Keratinocyte (primary cell): Measurements from ENCODE around the gene HRC. TPM values are rescaled to one million over a fixed set of nuclear protein-coding genes. Genes with fewer than 3 reads are reported as not detected.
A peak's percentile ranks its signal among the peaks of the same experiment; 100 is the strongest.

Experiments used
- DNase-seq: peaks from one replicate; pipeline ENCODE4 v3.0.0-alpha.2; 2011; ENCODE audit warnings: low read depth, missing footprints, low spot score
- FAIRE-seq: peaks from 2 replicates; lab custom pipeline; 2011; peaks lifted over from hg19 to GRCh38; lab: Jason Lieb, UNC
- H2AFZ ChIP-seq: 2 replicates; pipeline ENCODE4 v1.6.0; 2012; ENCODE audit warnings: low read length, control low read depth, inconsistent platforms; ENCODE audit not compliant: control insufficient read depth
- H3K27ac ChIP-seq: 2 replicates; pipeline ENCODE4 v1.5.1; 2011; ENCODE audit warnings: low read length; ENCODE audit not compliant: control insufficient read depth, insufficient read depth
- H3K27me3 ChIP-seq: 3 replicates; pipeline ENCODE4 v1.6.0; 2011; ENCODE audit warnings: low read length; ENCODE audit not compliant: control insufficient read depth, insufficient read depth; ENCODE audit errors: extremely low read depth
- H3K36me3 ChIP-seq, 2 experiments: 2 replicates in 1 of 2; 3 replicates in 1 of 2; pipeline ENCODE4 v1.5.1; 2011; ENCODE audit warnings: low read length in 2 of 2, mild to moderate bottlenecking in 1 of 2; ENCODE audit not compliant: control insufficient read depth in 2 of 2, insufficient read depth in 2 of 2; ENCODE audit errors: extremely low read depth in 1 of 2
- H3K4me1 ChIP-seq: 3 replicates; pipeline ENCODE4 v1.5.1; 2011; ENCODE audit warnings: low read length; ENCODE audit not compliant: control insufficient read depth, insufficient read depth; ENCODE audit errors: extremely low read depth
- H3K4me2 ChIP-seq: 3 replicates; pipeline ENCODE4 v1.6.0; 2011; ENCODE audit warnings: low read depth, low read length; ENCODE audit not compliant: control insufficient read depth, insufficient read depth; ENCODE audit errors: extremely low read depth
- H3K4me3 ChIP-seq, 3 experiments: fragments of 200-600 bp in 1 of 3; sonication (generic) in 1 of 3; 2 replicates in 2 of 3; 3 replicates in 1 of 3; pipeline ENCODE4 v1.5.1; 2011 to 2016; ENCODE audit warnings: low read length in 3 of 3, mild to moderate bottlenecking in 3 of 3, control low read depth in 2 of 3, inconsistent platforms in 1 of 3, low read depth in 1 of 3, mixed read lengths in 1 of 3, mixed run types in 1 of 3, moderate library complexity in 1 of 3; ENCODE audit not compliant: control insufficient read depth in 2 of 3, insufficient read depth in 2 of 3; ENCODE audit errors: extremely low read depth in 1 of 3
- H3K79me2 ChIP-seq: 2 replicates; pipeline ENCODE4 v1.6.0; 2012; ENCODE audit warnings: low read length; ENCODE audit not compliant: control insufficient read depth, insufficient read depth
- H3K9ac ChIP-seq: 3 replicates; pipeline ENCODE4 v1.6.0; 2011; ENCODE audit warnings: low read length; ENCODE audit not compliant: control insufficient read depth, insufficient read depth; ENCODE audit errors: extremely low read depth
- H3K9me1 ChIP-seq: 3 replicates; pipeline ENCODE4 v1.6.0; 2011; ENCODE audit warnings: low read length; ENCODE audit not compliant: control insufficient read depth, insufficient read depth; ENCODE audit errors: extremely low read depth
- H3K9me3 ChIP-seq: 2 replicates; pipeline ENCODE4 v1.5.1; 2012; ENCODE audit warnings: low read depth, low read length; ENCODE audit not compliant: control insufficient read depth
- H4K20me1 ChIP-seq: 3 replicates; pipeline ENCODE4 v1.6.0; 2011; ENCODE audit warnings: low read length; ENCODE audit not compliant: control insufficient read depth, insufficient read depth; ENCODE audit errors: extremely low read depth
- EZH2 ChIP-seq: IDR thresholded peaks from one replicate; pipeline ENCODE4 v1.6.1; 2012; ENCODE audit warnings: inconsistent platforms, mild to moderate bottlenecking, low read length, moderate library complexity
- dilution Hi-C: fragments of 300-500 bp; cut with MboI; formaldehyde crosslinking; loops from one replicate; pipeline ENCODE4 v1.7.0; 2020; ENCODE audit warnings: low sequenced_read_pairs; ENCODE audit not compliant: extremely low pct_ligation_motif_present
- polyA plus RNA-seq, 5 experiments: library from polyadenylated mRNA; depleted of rRNA in 3 of 5; stranded (reverse) in 3 of 5; stranded (forward) in 1 of 5; unstranded in 1 of 5; fragments of >200 nt; gene quantifications; 1 replicate in 1 of 5; 2 replicates in 3 of 5; 3 replicates in 1 of 5; pipeline versions ENCODE4 v1.2.1 to v1.2.3, GENCODE V29; 2011 to 2012; ENCODE audit warnings: missing spikeins in 2 of 5, low read depth in 1 of 5, low replicate concordance in 1 of 5
- TF ChIP-seq, protein P1 (sequence below), 3 experiments: IDR thresholded peaks in 1 of 3; conservative IDR thresholded peaks in 1 of 3; optimal IDR thresholded peaks in 1 of 3; 2 replicates in 2 of 3; 3 replicates in 1 of 3; pipeline versions ENCODE3 to v1.5.1; 2011; ENCODE audit warnings: low read length in 3 of 3, mild to moderate bottlenecking in 3 of 3, moderate library complexity in 2 of 3, control low read depth in 1 of 3, inconsistent platforms in 1 of 3; ENCODE audit not compliant: insufficient read depth in 2 of 3; ENCODE audit errors: extremely low read depth in 1 of 3

The HRC gene
- polyA plus RNA-seq, 1 donor (not counting 4 experiments of a cell fraction or from before 2014, with no cell fraction given), result 0.08 TPM

DNA sequence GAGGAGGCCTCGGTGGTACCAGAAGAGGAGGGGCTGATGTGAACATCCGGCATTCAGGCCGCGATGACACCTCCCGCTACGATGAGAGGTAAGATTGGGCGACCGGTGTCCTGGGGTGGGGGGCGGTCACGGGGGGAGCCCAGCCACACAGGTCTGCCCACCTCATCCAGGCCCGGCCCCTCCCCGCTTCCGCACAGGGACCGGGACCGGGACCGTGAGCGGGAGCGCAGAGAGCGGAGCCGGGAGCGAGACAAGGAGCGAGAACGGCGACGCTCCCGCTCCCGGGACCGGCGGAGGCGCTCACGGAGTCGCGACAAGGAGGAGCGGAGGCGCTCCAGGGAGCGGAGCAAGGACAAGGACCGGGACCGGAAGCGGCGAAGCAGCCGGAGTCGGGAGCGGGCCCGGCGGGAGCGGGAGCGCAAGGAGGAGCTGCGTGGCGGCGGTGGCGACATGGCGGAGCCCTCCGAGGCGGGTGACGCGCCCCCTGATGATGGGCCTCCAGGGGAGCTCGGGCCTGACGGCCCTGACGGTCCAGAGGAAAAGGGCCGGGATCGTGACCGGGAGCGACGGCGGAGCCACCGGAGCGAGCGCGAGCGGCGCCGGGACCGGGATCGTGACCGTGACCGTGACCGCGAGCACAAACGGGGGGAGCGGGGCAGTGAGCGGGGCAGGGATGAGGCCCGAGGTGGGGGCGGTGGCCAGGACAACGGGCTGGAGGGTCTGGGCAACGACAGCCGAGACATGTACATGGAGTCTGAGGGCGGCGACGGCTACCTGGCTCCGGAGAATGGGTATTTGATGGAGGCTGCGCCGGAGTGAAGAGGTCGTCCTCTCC, 47.4 kb downstream of the HRC start:
- Histone ChIP-seq H3K4me1 (peaks cover 2% of the 10 kb centered on the region), H3K79me2 (peaks cover 8% of the 10 kb centered on the region), H3K9me1 (no peaks in the 10 kb centered on the region), H3K9ac (no peak overlapping the region), H2AFZ (no peak overlapping the region), H3K4me2 (no peak overlapping the region), H3K9me3 (no peaks in the 10 kb centered on the region), H3K27me3 (no peaks in the 10 kb centered on the region), H4K20me1 (peaks cover 18% of the 10 kb centered on the region), H3K27ac (no peak overlapping the region), H3K4me3 (no peak overlapping the region), H3K36me3 (peaks cover 29 to 36% of the 10 kb centered on the region in 2 experiments)
- dilution Hi-C loops, result no loop called here
- TF ChIP-seq, protein P1, sequence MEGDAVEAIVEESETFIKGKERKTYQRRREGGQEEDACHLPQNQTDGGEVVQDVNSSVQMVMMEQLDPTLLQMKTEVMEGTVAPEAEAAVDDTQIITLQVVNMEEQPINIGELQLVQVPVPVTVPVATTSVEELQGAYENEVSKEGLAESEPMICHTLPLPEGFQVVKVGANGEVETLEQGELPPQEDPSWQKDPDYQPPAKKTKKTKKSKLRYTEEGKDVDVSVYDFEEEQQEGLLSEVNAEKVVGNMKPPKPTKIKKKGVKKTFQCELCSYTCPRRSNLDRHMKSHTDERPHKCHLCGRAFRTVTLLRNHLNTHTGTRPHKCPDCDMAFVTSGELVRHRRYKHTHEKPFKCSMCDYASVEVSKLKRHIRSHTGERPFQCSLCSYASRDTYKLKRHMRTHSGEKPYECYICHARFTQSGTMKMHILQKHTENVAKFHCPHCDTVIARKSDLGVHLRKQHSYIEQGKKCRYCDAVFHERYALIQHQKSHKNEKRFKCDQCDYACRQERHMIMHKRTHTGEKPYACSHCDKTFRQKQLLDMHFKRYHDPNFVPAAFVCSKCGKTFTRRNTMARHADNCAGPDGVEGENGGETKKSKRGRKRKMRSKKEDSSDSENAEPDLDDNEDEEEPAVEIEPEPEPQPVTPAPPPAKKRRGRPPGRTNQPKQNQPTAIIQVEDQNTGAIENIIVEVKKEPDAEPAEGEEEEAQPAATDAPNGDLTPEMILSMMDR (optimal IDR thresholded peaks at IDR 0.05 in 1 of 3, IDR thresholded peaks at IDR 0.05 in 1 of 3, conservative IDR thresholded peaks at IDR 0.05 in 1 of 3; ENCODE audit: extremely low read depth in 1 of 3, insufficient read depth in 2 of 3, low read length in 3 of 3), result no peak
- TF ChIP-seq EZH2, result no peak
- FAIRE-seq (no peak), DNase-seq (no peak)

DNA sequence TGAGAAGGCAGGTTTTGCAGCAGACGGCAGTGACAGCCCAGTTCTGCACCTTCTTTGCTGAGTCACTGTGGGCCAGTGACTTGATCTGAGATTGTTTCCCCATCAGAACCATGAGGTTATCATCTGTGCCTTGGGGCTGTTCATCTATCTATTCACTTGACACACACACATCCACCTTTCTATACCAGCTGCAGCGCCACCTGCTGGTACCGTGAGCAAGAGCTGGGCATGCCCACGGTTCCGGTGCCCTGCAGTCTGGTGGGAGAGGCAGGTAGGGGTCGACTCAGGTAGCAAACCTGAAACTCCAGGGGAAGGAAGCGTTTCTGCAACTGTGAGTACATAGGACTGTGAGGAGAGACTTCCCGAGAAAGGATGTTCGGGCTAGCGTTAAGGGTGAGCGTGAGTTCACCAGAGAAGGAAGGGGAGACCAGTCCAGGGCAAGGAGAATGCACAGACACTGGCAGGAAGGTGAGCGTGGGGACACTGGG, 48.5 kb downstream of the HRC start:
- H3K4me3 ChIP-seq, result no peak overlapping the region
- no peak overlapping the region for H2AFZ ChIP-seq
- H3K4me2 ChIP-seq, result no peak overlapping the region
- TF ChIP-seq, protein P1 (optimal IDR thresholded peaks at IDR 0.05 in 1 of 3, IDR thresholded peaks at IDR 0.05 in 1 of 3, conservative IDR thresholded peaks at IDR 0.05 in 1 of 3; ENCODE audit: extremely low read depth in 1 of 3, insufficient read depth in 2 of 3, low read length in 3 of 3), result peak; percentile 91 to 99 (median 98)
- no peak for TF ChIP-seq EZH2
- DNase-seq (peak; percentile 71), FAIRE-seq (peak; percentile 96)
- peaks cover 18% of the 10 kb centered on the region for H4K20me1 ChIP-seq
- no peak overlapping the region for H3K27ac ChIP-seq
- no peaks in the 10 kb centered on the region for H3K27me3 ChIP-seq
- H3K4me1 ChIP-seq, result peaks cover 2% of the 10 kb centered on the region
- dilution Hi-C loops, result no loop called here
- peaks cover 32 to 36% of the 10 kb centered on the region in 2 experiments for H3K36me3 ChIP-seq
- H3K9ac ChIP-seq, result no peak overlapping the region
- no peaks in the 10 kb centered on the region for H3K9me1 ChIP-seq
- peaks cover 10% of the 10 kb centered on the region for H3K79me2 ChIP-seq
- no peaks in the 10 kb centered on the region for H3K9me3 ChIP-seq
